Sigmoid colon (tissue), 4 donors: ENCODE results near the gene RGS9.

Experiments
- EP300 ChIP-seq, 4 donors: sonication (generic); formaldehyde crosslinking; IDR thresholded peaks; one replicate each; pipeline ENCODE4 v1.6.1; 2017; ENCODE audit warnings: antibody characterized with exemption in 4 of 4
- TF ChIP-seq, protein P1 (sequence below), 4 experiments: fragments of 450-650 bp in 3 of 4; fragments of 200-600 bp in 1 of 4; IDR thresholded peaks; one replicate each; pipeline ENCODE4 v1.5.1; 2016 to 2019; ENCODE audit warnings: antibody characterized with exemption in 4 of 4, mild to moderate bottlenecking in 3 of 4, moderate library complexity in 2 of 4

GRCh38 chr17:65194670-65195334 is 57.6 kb downstream of the RGS9 start:
- TF ChIP-seq, protein P1, sequence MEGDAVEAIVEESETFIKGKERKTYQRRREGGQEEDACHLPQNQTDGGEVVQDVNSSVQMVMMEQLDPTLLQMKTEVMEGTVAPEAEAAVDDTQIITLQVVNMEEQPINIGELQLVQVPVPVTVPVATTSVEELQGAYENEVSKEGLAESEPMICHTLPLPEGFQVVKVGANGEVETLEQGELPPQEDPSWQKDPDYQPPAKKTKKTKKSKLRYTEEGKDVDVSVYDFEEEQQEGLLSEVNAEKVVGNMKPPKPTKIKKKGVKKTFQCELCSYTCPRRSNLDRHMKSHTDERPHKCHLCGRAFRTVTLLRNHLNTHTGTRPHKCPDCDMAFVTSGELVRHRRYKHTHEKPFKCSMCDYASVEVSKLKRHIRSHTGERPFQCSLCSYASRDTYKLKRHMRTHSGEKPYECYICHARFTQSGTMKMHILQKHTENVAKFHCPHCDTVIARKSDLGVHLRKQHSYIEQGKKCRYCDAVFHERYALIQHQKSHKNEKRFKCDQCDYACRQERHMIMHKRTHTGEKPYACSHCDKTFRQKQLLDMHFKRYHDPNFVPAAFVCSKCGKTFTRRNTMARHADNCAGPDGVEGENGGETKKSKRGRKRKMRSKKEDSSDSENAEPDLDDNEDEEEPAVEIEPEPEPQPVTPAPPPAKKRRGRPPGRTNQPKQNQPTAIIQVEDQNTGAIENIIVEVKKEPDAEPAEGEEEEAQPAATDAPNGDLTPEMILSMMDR (IDR thresholded peaks at IDR 0.05) = no peak
- no peak for TF ChIP-seq EP300 (IDR thresholded peaks at IDR 0.05)
